ENCODE data around the gene ATP6AP2. TPM values are rescaled to one million over a fixed set of nuclear protein-coding genes. Genes with fewer than 3 reads are reported as not detected.

The ATP6AP2 gene
- total and polyA plus RNA-seq, 2 of the 13 experiments (the other 11 are each of a cell fraction or from before 2014, with no cell fraction given), result 55.6 to 108 TPM

DNA sequence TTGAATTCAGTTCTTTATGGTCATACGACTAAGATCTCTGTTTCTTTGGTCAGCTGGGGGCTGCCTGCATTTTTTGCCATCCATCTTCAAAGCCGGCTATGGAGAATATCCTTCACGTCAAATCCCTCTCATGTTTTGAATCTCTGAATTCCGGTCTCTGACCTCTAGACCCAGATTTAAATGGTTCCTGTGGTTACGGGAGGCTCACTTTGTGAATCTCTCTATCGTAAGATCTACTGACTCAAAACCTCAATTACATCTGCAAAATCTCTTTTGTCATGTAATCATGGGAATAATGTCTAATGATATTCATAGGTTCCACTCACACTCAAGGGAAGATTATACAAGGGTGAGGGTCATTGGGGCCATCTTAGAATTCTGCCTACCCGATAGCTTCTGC, 36.8 kb downstream of the ATP6AP2 start:
- intact Hi-C loops (cut with micrococcal nuclease; ENCODE audit: unreplicated experiment), result no loop called here
- in situ Hi-C loops (cut with HindIII; ENCODE audit: extremely low pct_ligation_motif_present, low pct_unique_long_range_greater_than_20kb), result no loop called here
- TF ChIP-seq ARNTL (CRISPR knock-in tag; IDR thresholded peaks at IDR 0.05) (no peak), ZNF891 (CRISPR knock-in tag; IDR thresholded peaks at IDR 0.05) (no peak), SMARCC2 (IDR thresholded peaks at IDR 0.05) (no peak), ZNF274 (CRISPR knock-in tag; IDR thresholded peaks at IDR 0.05) (no peak), CCDC6 (CRISPR knock-in tag; IDR thresholded peaks at IDR 0.05) (no peak), YY1 (IDR thresholded peaks at IDR 0.05; ENCODE audit: insufficient read depth, insufficient replicate concordance, low read depth, low read length) (no peak), ZSCAN31 (CRISPR knock-in tag; IDR thresholded peaks at IDR 0.05; ENCODE audit: low read depth) (no peak), SMYD3 (CRISPR knock-in tag; IDR thresholded peaks at IDR 0.05) (no peak), ZNF746 (CRISPR knock-in tag; IDR thresholded peaks at IDR 0.05) (no peak), TARDBP (CRISPR knock-in tag; IDR thresholded peaks at IDR 0.05) (no peak)
- no peak for FAIRE-seq
- DNase-seq (ENCODE audit: low spot score), result peak; percentile 5
- H3K4me3 ChIP-seq (replicated peaks in 1 of 3; ENCODE audit: insufficient read depth in 1 of 3, low read depth in 2 of 3, low read length in 3 of 3), result peak overlapping the region in 2 of 3 experiments; percentile 0 to 10; a peak in 2 of 6 replicates
- H3K9ac ChIP-seq (ENCODE audit: insufficient read depth, low read depth, low read length), result no peak overlapping the region
- H3K36me3 ChIP-seq (replicated peaks in 1 of 2; ENCODE audit: control insufficient read depth in 1 of 2, insufficient read depth in 2 of 2, low read length in 2 of 2), result no peaks in the 10 kb centered on the region
- POLR2A ChIA-PET, result no interaction called here
- H3K27ac ChIP-seq (ENCODE audit: extremely low read length, insufficient read depth, low read length), result no peak overlapping the region
- H3K27me3 ChIP-seq (ENCODE audit: control insufficient read depth in 1 of 2, insufficient read depth in 2 of 2, low read length in 2 of 2), result no peaks in the 10 kb centered on the region
- ATAC-seq, result no peak
- no peaks in the 10 kb centered on the region for H4K20me1 ChIP-seq (ENCODE audit: insufficient read depth, low read length)
- peak overlapping the region; percentile 6 for H2AFZ ChIP-seq (ENCODE audit: low read length)
- peaks cover 14% of the 10 kb centered on the region for H3K4me1 ChIP-seq (ENCODE audit: insufficient read depth, low read length)
- CTCF ChIA-PET (ENCODE audit: low intra/inter-chr PET ratio, low total read pairs), result no interaction called here
- WGBS (ENCODE audit: low lambda C conversion rate), result 2% methylated on average over 5 of the region's 7 CpGs
- peak overlapping the region; percentile 29 for H3K4me2 ChIP-seq (ENCODE audit: low read depth, low read length)
- no TSS peak for BruUV-seq (replicated peaks)
- no peaks in the 10 kb centered on the region for H3K9me3 ChIP-seq (ENCODE audit: low read length)
- H3K79me2 ChIP-seq (ENCODE audit: insufficient read depth, low read length), result no peaks in the 10 kb centered on the region

DNA sequence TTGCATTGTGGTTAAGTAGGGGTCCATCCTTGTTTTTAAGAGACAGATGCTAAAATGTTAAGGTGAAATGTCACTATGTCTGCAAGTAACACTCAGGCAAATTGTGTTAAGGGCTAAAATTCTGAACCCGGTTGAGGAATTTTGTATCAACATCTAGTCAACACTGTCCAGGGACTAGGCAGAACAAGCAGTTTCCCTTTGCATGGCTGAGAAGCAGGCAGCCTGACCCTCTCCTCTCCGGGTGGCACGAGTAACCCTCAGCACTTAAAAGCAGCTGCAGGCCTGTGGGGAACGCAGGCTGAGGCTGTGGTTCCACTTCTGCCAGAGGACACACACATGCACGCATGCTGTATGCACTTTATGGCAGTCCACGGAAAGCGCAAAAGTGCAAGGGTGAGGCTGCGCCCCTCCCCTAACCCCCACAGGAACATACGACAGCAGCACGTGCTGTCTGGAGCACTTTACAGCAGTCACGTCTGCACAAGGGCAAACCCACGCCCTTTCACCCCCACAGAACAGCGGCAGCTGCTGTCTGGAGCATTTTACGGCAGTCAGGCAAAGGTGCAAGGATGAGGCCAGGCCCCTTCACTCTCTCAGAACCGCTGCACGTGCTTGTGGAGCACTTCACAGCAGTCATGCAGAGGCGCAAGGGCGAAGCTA, 41.8 kb downstream of the ATP6AP2 start:
- CTCF ChIA-PET (ENCODE audit: low intra/inter-chr PET ratio, low total read pairs), result no interaction called here
- Histone ChIP-seq H3K27me3 (ENCODE audit: control insufficient read depth in 1 of 2, insufficient read depth in 2 of 2, low read length in 2 of 2) (no peaks in the 10 kb centered on the region), H4K20me1 (ENCODE audit: insufficient read depth, low read length) (no peaks in the 10 kb centered on the region), H3K36me3 (replicated peaks in 1 of 2; ENCODE audit: control insufficient read depth in 1 of 2, insufficient read depth in 2 of 2, low read length in 2 of 2) (no peaks in the 10 kb centered on the region), H3K9me3 (ENCODE audit: low read length) (no peaks in the 10 kb centered on the region), H3K4me2 (ENCODE audit: low read depth, low read length) (no peak overlapping the region), H3K9ac (ENCODE audit: insufficient read depth, low read depth, low read length) (no peak overlapping the region), H3K4me3 (replicated peaks in 1 of 3; ENCODE audit: insufficient read depth in 1 of 3, low read depth in 2 of 3, low read length in 3 of 3) (no peak overlapping the region), H2AFZ (ENCODE audit: low read length) (no peak overlapping the region), H3K27ac (ENCODE audit: extremely low read length, insufficient read depth, low read length) (no peak overlapping the region), H3K79me2 (ENCODE audit: insufficient read depth, low read length) (no peaks in the 10 kb centered on the region), H3K4me1 (ENCODE audit: insufficient read depth, low read length) (peaks cover 7% of the 10 kb centered on the region)
- POLR2A ChIA-PET, result no interaction called here
- BruUV-seq (replicated peaks), result no TSS peak
- intact Hi-C loops (cut with micrococcal nuclease; ENCODE audit: unreplicated experiment) (no loop called here), in situ Hi-C loops (cut with HindIII; ENCODE audit: extremely low pct_ligation_motif_present, low pct_unique_long_range_greater_than_20kb) (no loop called here)
- 58% methylated on average over 2 of the region's 18 CpGs for WGBS (ENCODE audit: low lambda C conversion rate)
- ATAC-seq (no peak), FAIRE-seq (no peak), DNase-seq (ENCODE audit: low spot score) (no peak)
- no peak for TF ChIP-seq ZNF737 (CRISPR knock-in tag; IDR thresholded peaks at IDR 0.05; ENCODE audit: borderline replicate concordance)
- TF ChIP-seq GABPA (IDR thresholded peaks at IDR 0.05; ENCODE audit: low read depth, low read length), result no peak
- no peak for TF ChIP-seq GABPA (CRISPR knock-in tag; IDR thresholded peaks at IDR 0.05; ENCODE audit: low read depth)
- no peak for TF ChIP-seq SNAI1 (CRISPR knock-in tag; IDR thresholded peaks at IDR 0.05; ENCODE audit: borderline replicate concordance)
- TF ChIP-seq RNF2 (conservative IDR thresholded peaks at IDR 0.05; ENCODE audit: low read depth), result no peak
- TF ChIP-seq MYNN (CRISPR knock-in tag; IDR thresholded peaks at IDR 0.05; ENCODE audit: low read depth), result no peak
- TF ChIP-seq MAFF (IDR thresholded peaks at IDR 0.05; ENCODE audit: low read depth, low read length), result no peak
- no peak for TF ChIP-seq SALL1 (CRISPR knock-in tag; IDR thresholded peaks at IDR 0.05)
- TF ChIP-seq ZSCAN29 (CRISPR knock-in tag; conservative IDR thresholded peaks at IDR 0.05), result no peak
- TF ChIP-seq, protein P1, sequence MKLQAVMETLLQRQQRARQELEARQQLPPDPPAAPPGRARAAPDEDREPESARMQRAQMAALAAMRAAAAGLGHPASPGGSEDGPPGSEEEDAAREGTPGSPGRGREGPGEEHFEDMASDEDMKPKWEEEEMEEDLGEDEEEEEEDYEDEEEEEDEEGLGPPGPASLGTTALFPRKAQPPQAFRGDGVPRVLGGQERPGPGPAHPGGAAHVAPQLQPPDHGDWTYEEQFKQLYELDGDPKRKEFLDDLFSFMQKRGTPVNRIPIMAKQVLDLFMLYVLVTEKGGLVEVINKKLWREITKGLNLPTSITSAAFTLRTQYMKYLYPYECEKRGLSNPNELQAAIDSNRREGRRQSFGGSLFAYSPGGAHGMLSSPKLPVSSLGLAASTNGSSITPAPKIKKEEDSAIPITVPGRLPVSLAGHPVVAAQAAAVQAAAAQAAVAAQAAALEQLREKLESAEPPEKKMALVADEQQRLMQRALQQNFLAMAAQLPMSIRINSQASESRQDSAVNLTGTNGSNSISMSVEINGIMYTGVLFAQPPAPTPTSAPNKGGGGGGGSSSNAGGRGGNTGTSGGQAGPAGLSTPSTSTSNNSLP (IDR thresholded peaks at IDR 0.05; ENCODE audit: low read depth, low read length), result no peak
- no peak for TF ChIP-seq TBX3 (IDR thresholded peaks at IDR 0.05; ENCODE audit: borderline replicate concordance)
